Right atrium auricular region (tissue), 2 donors: ENCODE measurements around the gene MEGF6. TPM values are rescaled to one million over a fixed set of nuclear protein-coding genes. Genes with fewer than 3 reads are reported as not detected.

ENCODE experiments used
- DNase-seq: peaks from one replicate; pipeline ENCODE4 v3.0.0-alpha.2; 2019; ENCODE audit warnings: low spot score
- H3K27ac ChIP-seq, 2 donors: fragments of 200-600 bp; sonication (generic); 1 replicate in 1 of 2; 2 replicates in 1 of 2; pipeline ENCODE4 v1.5.1; 2016 to 2019
- H3K27me3 ChIP-seq, 2 donors: fragments of 200-600 bp; sonication (generic); one replicate each; pipeline versions ENCODE4 v1.5.1 to v1.6.0; 2017 to 2019
- H3K36me3 ChIP-seq: fragments of 200-600 bp; sonication (generic); one replicate; pipeline ENCODE4 v1.5.1; 2016
- H3K4me1 ChIP-seq, 2 donors: fragments of 200-600 bp; sonication (generic); one replicate each; pipeline versions ENCODE4 v1.5.1 to v1.6.0; 2017 to 2019
- H3K4me3 ChIP-seq, 2 donors: fragments of 200-600 bp; sonication (generic); 1 replicate in 1 of 2; 2 replicates in 1 of 2; pipeline ENCODE4 v1.5.1; 2017 to 2019; ENCODE audit warnings: mild to moderate bottlenecking in 1 of 2, moderate library complexity in 1 of 2
- H3K9me3 ChIP-seq, 2 donors: fragments of 200-600 bp; sonication (generic); one replicate each; pipeline ENCODE4 v1.5.1; 2019
- total RNA-seq, 2 donors: library from RNA; depleted of rRNA; stranded (reverse); fragments of >200 nt; gene quantifications; one replicate each; pipeline ENCODE4 v1.1.0, GENCODE V29; 2016
- TF ChIP-seq, protein P1 (sequence below), 2 donors: fragments of 200-600 bp; sonication (generic); IDR thresholded peaks; one replicate each; pipeline ENCODE4 v1.5.1; 2019; ENCODE audit warnings: antibody characterized with exemption in 2 of 2

The MEGF6 gene
- total RNA-seq, 2 donors from 2014 or later, result 14.9 to 32.6 TPM

- no peaks in the 10 kb centered on the region for H3K4me1 ChIP-seq
- H3K27me3 ChIP-seq, result no peaks in the 10 kb centered on the region
- H3K9me3 ChIP-seq, result no peaks in the 10 kb centered on the region
- no peak overlapping the region for H3K27ac ChIP-seq
- no peak overlapping the region for H3K4me3 ChIP-seq
- DNase-seq, result no peak
- H3K36me3 ChIP-seq, result no peaks in the 10 kb centered on the region
- TF ChIP-seq, protein P1, sequence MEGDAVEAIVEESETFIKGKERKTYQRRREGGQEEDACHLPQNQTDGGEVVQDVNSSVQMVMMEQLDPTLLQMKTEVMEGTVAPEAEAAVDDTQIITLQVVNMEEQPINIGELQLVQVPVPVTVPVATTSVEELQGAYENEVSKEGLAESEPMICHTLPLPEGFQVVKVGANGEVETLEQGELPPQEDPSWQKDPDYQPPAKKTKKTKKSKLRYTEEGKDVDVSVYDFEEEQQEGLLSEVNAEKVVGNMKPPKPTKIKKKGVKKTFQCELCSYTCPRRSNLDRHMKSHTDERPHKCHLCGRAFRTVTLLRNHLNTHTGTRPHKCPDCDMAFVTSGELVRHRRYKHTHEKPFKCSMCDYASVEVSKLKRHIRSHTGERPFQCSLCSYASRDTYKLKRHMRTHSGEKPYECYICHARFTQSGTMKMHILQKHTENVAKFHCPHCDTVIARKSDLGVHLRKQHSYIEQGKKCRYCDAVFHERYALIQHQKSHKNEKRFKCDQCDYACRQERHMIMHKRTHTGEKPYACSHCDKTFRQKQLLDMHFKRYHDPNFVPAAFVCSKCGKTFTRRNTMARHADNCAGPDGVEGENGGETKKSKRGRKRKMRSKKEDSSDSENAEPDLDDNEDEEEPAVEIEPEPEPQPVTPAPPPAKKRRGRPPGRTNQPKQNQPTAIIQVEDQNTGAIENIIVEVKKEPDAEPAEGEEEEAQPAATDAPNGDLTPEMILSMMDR (IDR thresholded peaks at IDR 0.05), result no peak
These were observed 92.6 kb downstream of the MEGF6 start for GRCh38 chr1:3518756-3519155.

DNA sequence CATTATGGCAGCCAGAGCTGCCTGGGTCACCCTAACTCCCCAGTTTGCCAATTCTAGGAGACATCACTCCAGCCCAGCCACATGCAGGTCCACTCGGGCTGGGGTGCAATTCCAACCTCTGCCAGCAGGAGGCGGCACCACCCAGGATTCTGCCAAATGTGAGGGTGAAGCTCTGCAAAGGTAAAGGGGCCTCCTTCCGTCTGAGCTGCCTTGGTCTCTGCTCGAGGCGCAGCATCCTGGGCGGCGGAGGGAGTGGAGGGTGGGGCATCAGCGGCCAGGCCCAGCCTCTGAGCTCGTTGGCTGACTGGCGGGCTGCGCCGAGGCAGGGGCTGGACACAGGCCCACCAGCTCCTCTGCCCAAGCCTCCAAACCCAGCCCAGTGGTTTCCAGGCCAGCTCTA, 93.1 kb downstream of the MEGF6 start:
- Histone ChIP-seq H3K4me3 (no peak overlapping the region), H3K27ac (no peak overlapping the region), H3K27me3 (no peaks in the 10 kb centered on the region), H3K36me3 (no peaks in the 10 kb centered on the region), H3K4me1 (no peaks in the 10 kb centered on the region), H3K9me3 (no peaks in the 10 kb centered on the region)
- DNase-seq, result no peak
- TF ChIP-seq, protein P1 (IDR thresholded peaks at IDR 0.05), result peak in 1 of 2 donors; percentile 58

DNA sequence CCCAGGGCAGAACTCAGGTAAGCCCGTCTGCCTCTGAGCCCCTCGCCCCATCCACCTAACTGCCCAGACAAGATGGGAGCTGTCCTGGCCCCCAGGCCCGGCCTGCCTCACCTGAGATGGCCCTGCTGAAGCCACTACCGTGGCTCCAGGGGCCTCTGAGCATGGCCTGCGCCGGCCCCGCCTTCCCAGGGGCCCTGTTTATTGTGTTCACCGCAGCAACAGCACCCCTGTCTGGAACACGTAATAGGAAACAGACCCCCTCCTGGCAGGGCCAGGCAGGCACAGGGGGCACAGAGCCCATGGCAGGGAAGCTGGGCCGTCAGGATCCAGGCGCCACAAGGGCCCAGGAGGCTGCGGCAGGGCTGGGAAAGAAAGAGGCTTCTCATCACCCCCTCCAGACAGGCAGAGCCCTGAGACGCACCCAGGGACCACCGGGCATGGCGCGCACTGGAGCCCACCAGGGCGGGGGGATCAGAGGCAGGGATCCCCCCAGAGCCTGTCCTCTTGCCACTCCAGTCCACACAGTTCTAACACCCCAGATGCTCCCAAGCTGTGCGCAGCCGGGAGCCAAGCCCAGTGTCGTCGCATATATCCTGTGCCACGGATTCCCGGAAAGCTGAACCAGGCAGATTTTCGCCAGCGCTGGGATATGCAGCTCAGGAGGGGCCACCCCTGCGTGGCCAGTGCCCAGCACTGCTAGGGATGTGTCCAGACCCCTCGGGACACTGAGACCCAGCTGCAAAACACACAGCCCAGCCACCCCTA, 94.2 kb downstream of the MEGF6 start:
- no peaks in the 10 kb centered on the region for H3K27me3 ChIP-seq
- TF ChIP-seq, protein P1 (IDR thresholded peaks at IDR 0.05), result no peak
- no peak for DNase-seq
- no peak overlapping the region for H3K27ac ChIP-seq
- H3K4me3 ChIP-seq, result no peak overlapping the region
- no peaks in the 10 kb centered on the region for H3K9me3 ChIP-seq
- H3K4me1 ChIP-seq, result no peaks in the 10 kb centered on the region
- no peaks in the 10 kb centered on the region for H3K36me3 ChIP-seq

- TF ChIP-seq, protein P1 (IDR thresholded peaks at IDR 0.05), result no peak
- DNase-seq, result no peak
- H3K9me3 ChIP-seq, result no peaks in the 10 kb centered on the region
These were observed 94.8 kb downstream of the MEGF6 start for GRCh38 chr1:3516481-3516869.

GRCh38 chr1:3515774-3516480, 95.4 kb downstream of the MEGF6 start:
- TF ChIP-seq, protein P1 (IDR thresholded peaks at IDR 0.05), result no peak
- no peaks in the 10 kb centered on the region for H3K36me3 ChIP-seq
- no peak overlapping the region for H3K27ac ChIP-seq
- H3K4me3 ChIP-seq, result no peak overlapping the region
- H3K27me3 ChIP-seq, result no peaks in the 10 kb centered on the region
- H3K9me3 ChIP-seq, result no peaks in the 10 kb centered on the region
- DNase-seq, result no peak
- no peaks in the 10 kb centered on the region for H3K4me1 ChIP-seq

More at GRCh38 chr1:3516481-3516869, 94.8 kb downstream of the MEGF6 start:
- Histone ChIP-seq H3K27me3 (no peaks in the 10 kb centered on the region), H3K4me1 (no peaks in the 10 kb centered on the region), H3K27ac (no peak overlapping the region), H3K36me3 (no peaks in the 10 kb centered on the region), H3K4me3 (no peak overlapping the region)
